Vagina (tissue), 2 donors: ENCODE results near the gene MAT2A.

Experiments
- POLR2A ChIP-seq, 2 donors: fragments of 450-650 bp; IDR thresholded peaks; one replicate each; pipeline ENCODE4 v1.6.1; 2017; ENCODE audit warnings: antibody characterized with exemption in 2 of 2, mild to moderate bottlenecking in 2 of 2, moderate library complexity in 2 of 2
- TF ChIP-seq, protein P1 (sequence below), 3 experiments: fragments of 450-650 bp in 2 of 3; fragments of 200-600 bp in 1 of 3; sonication (generic) in 1 of 3; IDR thresholded peaks; one replicate each; pipeline ENCODE4 v1.5.1; 2017 to 2019; ENCODE audit warnings: antibody characterized with exemption in 3 of 3, mild to moderate bottlenecking in 2 of 3, moderate library complexity in 2 of 3

DNA sequence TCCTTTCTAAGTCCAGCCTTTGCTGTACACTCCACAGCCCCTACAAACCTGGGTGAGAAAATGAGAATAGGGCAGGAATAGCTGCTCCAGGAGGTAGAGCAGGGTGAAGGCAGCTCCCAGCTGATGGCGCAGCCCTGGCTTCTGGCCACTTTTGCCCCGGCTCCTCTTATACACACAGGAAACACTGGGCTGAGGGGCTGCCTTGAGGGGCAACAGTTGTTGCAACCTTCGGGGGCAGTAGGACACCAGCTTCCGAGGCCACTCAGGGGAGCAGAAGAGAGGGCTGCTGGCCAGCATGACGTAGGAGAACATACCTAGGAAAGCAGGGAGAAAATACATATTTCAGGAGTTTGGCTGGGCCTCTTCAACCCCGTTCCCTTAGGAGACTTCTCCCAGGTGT lies 14.2 kb downstream of the MAT2A start:
- TF ChIP-seq POLR2A (IDR thresholded peaks at IDR 0.05), result no peak
- TF ChIP-seq, protein P1, sequence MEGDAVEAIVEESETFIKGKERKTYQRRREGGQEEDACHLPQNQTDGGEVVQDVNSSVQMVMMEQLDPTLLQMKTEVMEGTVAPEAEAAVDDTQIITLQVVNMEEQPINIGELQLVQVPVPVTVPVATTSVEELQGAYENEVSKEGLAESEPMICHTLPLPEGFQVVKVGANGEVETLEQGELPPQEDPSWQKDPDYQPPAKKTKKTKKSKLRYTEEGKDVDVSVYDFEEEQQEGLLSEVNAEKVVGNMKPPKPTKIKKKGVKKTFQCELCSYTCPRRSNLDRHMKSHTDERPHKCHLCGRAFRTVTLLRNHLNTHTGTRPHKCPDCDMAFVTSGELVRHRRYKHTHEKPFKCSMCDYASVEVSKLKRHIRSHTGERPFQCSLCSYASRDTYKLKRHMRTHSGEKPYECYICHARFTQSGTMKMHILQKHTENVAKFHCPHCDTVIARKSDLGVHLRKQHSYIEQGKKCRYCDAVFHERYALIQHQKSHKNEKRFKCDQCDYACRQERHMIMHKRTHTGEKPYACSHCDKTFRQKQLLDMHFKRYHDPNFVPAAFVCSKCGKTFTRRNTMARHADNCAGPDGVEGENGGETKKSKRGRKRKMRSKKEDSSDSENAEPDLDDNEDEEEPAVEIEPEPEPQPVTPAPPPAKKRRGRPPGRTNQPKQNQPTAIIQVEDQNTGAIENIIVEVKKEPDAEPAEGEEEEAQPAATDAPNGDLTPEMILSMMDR (IDR thresholded peaks at IDR 0.05), result no peak
